Stimulated activated CD4-positive, alpha-beta T cell treated with anti-CD3 and anti-CD28 coated beads, Interleukin-1b, Interleukin-23, amount 100 ng/mL, for 48 hours (primary cell): ENCODE data around the gene ARFIP2.
"Not testable (repeated sequence)": the region's sequence is repeated elsewhere in the genome, so short reads cannot be mapped to it uniquely, and the experiment has no call there.

ENCODE experiments used
- DNase-seq: peaks from one replicate; pipeline ENCODE4 v3.0.0-alpha.2; 2020

Gene ARFIP2, protein sequence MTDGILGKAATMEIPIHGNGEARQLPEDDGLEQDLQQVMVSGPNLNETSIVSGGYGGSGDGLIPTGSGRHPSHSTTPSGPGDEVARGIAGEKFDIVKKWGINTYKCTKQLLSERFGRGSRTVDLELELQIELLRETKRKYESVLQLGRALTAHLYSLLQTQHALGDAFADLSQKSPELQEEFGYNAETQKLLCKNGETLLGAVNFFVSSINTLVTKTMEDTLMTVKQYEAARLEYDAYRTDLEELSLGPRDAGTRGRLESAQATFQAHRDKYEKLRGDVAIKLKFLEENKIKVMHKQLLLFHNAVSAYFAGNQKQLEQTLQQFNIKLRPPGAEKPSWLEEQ

DNA sequence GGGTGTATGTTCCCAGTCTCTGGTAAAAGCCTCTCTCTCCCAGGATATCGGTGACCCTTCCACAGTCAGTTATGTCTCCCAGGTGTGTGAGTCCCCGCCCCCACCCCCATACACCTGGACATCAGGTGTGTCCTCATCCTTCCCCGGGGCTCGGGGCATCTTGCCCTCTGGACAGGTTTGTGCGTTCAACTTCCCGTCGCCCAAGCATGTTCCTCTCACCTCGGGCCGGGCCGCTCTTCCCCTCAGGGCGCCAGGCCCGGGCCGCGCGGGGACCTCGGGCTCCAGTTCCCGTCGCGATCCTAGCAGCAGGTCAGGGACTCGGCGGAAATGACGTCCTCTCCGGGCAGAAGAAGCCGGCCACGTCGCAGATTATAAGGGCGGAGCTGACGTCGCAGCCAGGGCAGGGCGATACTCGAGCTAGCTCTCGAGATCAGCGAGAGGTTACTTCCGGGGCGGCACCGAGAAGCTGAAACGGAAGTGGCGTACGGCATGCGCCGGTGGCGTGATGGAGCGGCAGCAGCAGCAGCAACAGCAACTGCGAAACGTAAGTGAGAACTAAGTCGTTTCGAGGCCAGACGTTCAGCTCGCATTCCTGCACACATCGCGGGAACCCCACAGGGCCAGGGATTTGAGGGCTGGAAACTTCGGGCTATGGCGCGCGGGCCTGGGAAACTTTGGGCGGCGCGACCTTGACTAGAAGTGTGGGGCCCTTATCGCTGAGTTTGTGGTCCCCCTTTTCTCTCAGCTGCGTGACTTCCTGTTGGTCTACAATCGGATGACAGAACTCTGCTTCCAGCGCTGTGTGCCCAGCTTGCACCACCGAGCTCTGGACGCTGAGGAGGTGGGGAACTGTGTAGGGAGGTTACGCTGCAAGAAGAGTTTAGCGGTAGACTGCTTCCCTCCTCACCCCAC lies at the start of gene ARFIP2, which contains the start of gene TIMM10B:
Gene ARFIP2 (minus strand): TSS at position 320 of the 912 bp plus-strand sequence. CDS start 910 bp downstream, outside the sequence.
Gene TIMM10B (plus strand): TSS at position 490 of the 912 bp plus-strand sequence. CDS start 16 bp downstream, at position 506.
- peak; percentile 98 for DNase-seq

DNA sequence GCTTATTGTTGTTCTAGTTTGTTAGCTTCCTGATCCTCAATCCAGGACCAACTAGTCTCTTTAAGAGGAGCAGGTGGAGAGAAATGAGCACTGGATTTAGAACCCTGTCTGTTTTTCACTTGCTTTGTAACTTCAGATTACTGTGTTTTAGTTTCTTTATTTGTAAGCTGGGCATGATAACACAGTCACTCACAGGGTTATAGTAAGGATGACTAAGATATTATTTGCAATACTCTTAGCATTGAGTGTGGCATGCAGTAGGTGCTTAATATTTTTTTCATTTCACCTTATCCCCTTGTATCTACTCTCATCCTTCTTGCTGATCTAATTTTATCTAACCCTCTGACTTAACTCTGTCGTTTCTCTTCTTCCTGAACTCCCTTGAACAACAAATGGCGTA lies 49.7 kb upstream of the ARFIP2 start:
- DNase-seq = no peak

DNA sequence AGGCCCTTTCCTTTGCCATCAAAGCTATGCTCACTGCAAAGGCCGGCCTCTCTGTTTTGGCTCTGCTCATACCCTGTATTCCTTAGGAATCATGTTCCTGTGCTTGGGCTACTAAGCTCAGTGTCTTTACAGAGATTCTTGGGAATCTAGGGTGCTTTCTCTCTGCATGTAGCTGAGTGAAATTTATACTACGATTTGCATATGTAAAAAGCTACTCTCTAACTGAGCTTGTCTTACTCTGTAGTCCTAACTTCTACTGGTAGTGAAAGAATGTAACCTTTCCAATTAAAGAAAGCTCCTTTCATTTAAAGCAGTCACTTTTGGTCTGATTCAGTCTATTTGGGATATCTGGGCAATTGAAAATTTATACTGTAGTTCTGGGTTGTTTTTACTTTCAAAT lies 48.1 kb upstream of the ARFIP2 start:
- DNase-seq = no peak

DNA sequence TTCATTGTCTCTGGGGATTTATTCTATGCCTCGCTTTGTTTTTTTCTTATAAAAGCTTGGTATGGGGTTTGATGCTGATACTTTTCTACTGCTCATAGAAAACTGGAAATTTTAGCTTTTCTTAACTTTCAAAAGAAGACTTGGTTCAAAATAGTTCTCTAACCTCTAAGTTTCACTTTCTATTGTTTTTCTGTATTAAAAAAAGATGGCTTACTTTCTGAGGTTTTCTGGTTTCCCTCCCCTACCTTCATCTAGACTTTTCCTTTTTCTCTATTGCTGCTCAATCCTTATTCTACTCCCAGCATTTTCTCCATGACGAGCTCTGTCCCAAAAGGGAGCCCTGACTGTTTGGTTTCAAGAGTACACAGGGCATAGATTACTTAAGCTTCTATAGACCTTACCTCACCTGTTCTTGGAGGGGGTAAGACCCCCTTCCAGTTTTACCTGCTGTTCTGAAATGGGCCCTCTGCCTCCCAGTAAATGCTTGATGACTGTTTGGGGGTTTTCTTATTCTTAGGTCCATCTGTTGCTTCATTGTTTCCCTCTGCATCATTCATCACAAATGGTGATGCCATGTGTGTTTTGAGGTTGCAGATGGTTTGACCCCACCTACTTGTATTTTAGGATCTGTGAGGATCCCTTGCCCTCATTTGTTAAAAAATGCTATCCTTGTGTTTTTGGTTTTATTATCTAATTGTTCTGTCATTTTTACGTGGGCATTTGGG lies 45.4 kb upstream of the ARFIP2 start:
- no peak for DNase-seq

DNA sequence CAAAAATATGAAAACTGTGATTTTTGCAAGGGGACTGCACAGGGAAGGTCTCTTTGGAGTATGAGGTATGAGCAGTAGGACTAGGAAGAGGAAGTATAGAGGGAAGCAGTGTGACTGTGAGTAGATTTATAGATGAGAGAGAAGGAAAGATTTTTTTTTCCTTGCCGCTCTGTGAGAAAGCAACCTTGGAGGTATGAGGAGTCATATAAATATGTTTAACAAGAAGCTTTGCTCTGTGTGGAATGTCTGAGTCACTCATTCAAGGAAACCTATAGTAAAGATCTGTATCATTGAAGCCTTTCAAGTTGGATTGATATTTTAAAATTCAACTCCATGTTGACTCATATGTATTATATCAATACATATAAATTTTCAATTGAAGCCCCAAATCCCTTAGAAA lies 42.1 kb upstream of the ARFIP2 start:
- DNase-seq = no peak

DNA sequence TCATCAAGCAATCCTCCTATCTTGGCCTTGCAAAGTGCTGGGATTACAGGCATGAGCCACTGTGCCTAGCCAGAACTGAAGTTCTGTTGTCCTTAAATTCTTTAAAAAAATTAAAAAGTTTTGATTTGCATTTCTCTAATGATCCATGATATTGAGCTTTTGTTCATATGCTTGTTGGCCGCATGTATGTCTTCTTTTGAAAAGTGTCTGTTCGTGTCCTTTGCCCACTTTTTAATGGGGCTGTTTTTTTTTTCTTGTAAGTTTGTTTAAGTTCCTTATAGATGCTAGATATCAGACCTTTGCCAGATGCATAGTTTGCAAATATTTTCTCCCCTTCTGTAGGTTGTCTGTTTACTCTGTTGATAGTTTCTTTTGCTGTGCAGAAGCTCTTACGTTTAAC lies 40.8 kb upstream of the ARFIP2 start:
- DNase-seq = not testable (repeated sequence)

DNA sequence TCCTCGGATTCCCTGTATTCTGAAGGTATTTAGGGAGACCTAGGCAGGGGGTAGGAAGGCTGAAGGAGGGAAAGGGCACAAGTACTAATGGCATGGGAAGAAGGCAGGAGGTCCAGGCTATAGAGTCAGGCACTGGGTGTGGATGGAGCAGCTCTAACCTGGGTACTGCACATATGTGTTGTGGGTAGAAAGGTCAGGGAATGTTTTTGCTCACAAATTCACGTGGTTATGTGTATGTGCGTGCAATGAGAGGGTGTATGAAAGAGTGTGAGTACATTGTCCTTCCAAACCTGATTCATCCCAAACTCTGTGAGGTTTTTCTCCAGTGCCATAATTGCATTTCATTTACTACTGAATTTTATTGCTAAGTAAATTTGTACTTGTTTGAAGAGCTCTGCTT lies 39.1 kb upstream of the ARFIP2 start:
- DNase-seq = no peak

DNA sequence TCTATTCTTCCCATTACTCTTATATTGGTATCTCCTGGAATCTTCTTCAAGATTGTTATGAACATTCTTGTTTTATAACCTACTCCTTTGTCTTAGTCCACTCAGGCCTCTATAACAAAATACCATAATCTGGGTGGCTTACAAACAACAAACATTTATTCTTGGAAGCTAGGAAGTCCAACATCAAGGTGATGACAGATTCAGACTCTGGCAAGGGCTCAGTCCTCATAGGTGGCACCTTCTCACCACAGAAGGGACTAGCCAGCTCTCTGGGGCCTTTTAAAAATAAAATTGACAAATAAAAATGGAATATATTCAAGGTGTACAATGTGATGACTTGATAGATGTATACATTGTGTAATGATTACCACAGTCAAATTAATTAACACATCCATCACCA lies 35.7 kb upstream of the ARFIP2 start:
- no peak for DNase-seq

DNA sequence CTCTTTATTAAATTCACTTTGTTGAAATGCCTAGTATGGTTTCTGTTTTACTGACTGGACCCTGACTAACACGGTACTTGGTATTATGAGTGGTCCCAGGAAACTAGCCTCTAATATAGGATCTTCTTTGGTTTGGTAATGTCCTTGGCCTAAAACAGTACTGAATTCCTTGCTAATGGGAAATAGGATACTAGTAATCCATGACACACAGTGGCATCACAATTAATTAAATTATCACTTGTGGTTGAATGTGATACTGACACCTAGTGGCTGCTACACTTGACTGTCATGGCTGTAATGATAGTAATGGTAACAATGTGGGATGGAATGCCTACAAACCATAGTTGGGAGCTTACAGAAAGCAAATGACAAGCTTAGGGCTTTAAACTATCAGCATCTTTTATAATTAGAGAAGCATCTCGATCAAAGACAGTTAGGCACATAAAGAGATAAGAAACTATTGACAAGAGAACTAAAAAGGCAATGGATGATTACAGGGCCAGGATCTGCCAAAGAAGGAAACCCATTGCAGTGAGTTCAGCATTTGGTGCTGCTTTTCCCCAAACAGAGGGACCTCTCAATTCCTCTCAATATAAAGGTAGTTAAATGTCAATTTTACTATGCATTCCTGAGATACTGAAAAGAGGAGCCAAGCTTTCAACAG lies 24.6 kb upstream of the ARFIP2 start:
- no peak for DNase-seq

DNA sequence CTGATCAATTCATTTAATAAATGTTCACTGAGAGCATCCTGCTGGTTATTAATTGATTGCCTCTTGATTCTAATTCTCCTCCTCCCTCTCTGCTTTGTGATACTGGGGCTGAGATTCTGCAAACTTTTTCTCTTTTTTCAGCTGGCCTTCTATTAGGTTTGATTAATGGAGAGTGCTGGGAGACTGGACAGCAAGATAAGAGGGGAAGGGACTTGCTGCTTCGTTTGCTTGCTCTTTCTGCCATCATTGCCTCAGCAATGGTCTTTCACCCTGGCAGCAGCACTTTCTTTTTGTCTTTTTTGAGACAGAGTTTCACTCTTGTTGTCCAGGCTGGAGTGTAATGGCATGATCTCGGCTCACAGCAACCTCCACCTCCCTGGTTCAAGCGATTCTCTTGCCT lies 23.0 kb upstream of the ARFIP2 start:
- no peak for DNase-seq

DNA sequence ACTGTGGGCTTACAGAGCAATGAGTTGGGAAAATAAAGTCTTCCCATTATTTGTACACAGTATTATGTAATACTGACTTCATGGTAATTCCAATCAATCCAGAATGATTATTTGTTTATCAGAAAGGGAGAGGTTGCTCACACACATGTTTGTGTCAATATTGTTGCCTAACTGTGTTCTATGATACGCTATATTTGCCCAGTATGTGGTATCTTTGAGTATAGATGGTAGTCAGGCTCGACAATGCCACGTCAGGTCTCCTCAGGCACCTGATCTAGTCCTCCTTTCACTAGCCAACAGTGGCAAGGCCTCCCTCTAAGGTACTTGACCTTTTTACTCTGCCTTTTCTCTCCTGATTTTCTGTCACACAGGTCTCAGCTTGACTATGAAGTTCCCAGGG lies 21.3 kb upstream of the ARFIP2 start:
- DNase-seq = no peak

DNA sequence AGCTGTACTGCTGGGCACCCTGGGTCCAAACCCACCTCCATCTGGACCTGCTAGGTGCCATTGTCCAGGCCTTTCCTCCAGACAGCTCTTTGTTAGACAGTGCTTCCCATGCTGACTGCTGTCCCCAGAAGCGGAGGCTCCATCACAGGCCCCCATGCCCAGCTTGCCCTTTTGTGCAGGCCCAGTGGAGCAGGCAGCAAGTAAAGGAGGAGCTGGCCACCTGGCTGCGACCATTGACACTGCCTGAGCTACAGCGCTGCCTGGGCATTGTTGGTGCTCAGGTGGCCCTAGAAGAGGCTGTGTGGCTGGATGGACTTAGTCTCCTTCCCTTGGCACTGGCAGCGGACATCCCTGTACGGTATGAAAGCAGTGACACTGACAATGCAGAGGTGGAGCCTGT lies 17.4 kb upstream of the ARFIP2 start:
- no peak for DNase-seq

DNA sequence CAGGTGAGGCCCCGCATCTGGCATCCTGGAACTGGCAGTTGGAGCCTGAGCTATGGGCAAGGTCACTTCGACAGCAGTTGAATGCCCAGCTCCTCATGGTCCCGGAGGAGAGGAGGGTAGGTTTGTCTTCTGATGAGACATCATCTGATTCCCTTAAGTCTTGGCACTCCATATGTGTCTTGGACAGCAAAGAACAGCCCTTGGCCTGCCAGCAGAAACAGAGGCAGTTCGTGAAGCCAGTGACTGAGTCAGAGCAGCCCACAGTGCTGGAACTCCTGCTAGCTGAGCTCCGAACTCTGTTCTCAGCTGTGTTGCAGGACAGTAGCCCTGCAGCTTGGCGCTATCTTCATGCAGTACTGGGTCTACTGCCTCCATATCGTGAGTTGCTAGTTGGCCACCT lies 17.0 kb upstream of the ARFIP2 start:
- no peak for DNase-seq

DNA sequence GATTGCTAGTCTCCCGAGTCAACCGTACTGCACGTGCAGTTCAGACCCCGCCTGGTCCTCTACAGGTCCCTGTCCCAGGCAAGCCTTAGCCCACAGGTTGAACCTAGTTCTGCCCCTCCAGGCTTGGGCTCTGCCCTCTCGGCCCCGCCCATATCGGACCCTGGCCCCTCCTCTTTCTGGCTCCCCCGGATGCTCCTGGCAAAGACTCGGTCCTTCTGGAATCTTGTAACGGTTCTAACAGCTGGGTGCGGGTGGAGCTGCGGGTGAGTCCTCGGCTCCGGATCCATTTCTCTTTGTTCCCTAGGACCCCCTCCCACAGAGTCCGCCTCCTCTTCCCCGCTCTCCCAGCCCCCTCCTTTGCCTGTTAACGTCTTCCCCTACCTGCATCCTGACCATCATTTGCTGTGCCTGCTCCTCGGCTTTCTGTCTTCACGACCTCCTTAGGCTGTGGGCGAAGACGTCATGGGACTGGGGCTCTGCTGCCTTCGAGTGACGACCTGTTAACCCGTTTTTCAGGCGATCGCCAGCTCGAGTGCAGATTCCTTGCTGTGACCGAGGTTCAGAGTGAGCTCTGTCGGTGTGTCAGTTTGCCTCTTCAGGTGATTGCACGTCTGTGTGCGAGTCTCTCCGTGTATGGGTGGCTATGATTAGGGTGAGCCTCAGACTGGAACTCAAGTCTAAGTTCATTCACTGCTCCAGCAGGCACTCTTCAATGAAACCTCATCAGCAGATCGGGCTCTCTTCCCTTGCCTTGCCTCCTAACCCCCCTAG lies 16.1 kb upstream of the ARFIP2 start, which contains the start of gene DNHD1:
Gene DNHD1 (plus strand): TSS at position 212 of the 771 bp plus-strand sequence. CDS start 936 bp downstream, outside the sequence.
- DNase-seq = no peak

DNA sequence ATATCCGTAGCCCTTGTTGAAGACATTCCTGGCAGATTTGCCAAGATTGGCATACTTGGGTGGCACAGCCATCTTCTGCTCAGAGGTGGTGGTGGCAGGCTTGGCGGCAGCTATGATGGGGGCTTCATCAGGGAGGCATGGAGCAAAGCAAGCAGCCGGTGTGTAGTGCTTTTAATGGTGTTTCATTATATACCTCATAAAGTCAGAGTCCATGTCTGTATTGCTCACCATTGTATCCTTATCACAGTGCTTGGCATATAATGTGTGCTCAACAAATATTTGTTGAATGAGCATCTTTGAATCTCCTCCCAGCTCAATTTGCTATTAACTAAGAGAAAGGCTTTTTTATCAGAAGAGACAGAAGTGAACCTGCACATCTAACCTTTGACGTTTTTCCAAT lies 8.2 kb upstream of the ARFIP2 start:
- no peak for DNase-seq

DNA sequence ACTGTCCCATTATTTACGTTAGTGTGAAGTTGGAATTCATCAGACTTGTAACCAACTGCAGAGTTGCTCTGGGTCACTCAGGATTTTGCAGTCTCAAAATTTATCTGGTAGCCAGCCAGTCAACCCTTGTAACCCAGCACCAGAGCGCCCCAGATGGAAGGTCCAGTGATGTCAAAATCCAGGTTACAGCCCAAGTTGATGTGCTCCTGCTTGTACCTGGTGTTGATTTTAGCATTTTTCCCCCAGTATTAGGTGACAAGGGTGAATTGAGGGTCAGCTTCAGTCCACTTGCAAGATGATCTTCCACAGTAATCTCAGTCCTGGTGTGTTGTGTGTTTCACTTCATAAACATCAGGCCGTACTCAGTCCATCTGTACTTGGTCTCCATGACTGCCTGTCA lies 7.7 kb upstream of the ARFIP2 start:
- DNase-seq = no peak

DNA sequence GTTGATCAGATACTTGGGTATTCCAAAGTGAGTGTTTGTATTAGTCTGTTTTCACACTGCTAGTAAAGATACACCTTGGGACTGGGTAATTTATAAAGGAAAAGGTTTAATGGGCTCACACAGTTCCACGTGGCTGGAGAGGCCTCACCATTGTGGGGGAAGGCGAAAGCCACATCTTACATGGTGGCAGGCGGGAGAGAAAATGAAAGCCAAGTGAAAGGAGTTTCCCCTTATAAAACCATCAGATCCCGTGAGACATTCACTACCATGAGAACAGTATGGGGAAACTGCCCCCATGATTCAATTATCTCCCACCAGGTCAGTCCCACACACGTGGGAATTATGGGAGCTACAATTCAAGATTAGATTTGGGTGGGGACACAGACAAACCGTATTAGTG lies 7.2 kb upstream of the ARFIP2 start:
- no peak for DNase-seq

DNA sequence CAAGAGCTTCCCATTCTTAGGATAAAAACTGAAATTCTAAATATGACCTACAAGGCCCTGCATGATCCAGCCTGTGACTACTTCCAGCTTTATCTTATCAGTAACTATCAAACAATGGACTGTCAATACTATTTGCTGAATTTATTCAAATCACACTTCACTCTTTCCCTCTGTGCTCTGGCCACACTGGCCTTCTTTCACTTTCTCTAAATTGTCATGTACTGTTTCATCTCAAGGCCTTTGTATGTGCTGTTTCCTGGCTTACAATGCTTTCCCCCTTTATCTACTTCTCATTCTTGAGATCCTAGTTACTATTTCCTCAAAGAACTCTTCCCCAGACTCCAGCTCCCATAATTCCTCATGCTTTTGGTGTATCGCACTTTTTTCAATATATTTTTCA lies 5.8 kb upstream of the ARFIP2 start:
- no peak for DNase-seq

DNA sequence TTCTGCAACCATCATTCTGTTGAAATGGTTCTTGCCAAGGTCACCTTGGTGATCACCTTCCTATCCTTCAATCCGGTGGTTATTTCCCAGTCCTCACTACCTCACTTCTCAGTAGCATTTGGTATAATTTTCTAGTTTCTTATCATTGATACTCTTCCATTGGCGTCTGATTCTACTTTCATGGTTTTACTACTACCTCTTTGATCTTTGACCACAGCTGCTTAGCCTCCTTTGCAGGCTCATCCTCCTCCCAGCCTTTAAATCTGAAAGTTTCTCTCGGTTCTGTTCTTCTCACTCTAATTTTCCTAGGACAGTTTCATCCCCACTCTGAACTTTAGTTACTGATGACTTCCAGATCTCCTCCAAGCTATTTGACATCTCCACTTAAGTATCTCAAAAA lies 5.1 kb upstream of the ARFIP2 start:
- no peak for DNase-seq

DNA sequence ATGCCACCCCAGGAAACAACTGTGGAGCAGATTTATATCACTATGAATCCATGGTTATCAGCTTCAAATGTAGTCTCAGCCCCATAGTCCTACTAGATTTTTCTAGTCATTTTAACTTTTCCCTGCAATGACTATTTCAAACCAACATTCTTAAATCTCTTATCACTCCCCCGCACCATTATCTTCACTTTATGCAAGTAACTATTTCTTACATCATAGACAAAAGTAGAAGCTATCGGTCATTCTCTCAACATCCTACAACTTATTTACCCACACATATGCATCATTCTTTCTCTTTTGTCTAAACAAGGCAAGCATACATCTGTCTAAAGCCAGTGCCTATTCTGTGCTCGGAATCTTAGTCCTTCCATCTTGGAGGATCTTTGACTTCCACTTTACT lies 4.5 kb upstream of the ARFIP2 start:
- DNase-seq = no peak

DNA sequence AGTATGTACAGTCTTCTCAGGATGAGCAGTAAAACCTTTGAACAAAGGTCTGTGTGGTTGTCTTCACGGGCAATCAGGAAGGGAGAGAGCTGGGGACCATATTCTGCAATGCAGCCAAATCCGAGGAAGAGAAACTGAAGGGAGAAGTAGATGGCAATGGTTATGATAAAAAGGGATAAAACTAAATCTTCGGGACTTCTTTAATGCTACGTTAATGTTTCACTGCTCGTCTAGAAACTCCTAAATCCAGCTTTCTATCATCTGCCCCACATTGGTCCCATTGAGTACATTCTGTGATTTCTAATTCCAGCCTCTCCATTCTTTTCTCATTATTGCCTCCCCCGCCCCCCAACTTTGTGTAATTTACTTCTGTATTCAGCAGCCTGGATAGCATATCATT lies 1.9 kb upstream of the ARFIP2 start:
- no peak for DNase-seq

DNA sequence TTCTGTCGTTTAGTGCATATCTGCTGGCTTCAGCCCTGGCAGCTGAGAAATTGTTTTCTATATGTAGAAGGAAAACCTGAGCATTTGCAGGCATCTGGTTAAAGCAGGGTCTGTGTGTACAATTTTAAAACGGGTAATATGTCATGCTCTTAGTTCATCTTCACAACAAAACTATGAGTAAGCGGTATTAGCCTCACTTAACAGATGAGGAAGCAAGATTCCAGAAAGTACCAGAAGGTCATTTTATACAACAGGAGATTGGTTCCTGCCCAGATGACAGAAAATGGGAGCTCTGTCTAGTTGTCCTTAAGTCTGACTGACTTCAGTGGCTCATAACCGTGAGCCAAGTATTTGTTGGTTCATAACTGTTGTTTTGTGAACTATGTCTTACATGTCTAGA lies 1.3 kb upstream of the ARFIP2 start:
- no peak for DNase-seq
